ENCODE data around the gene CCDC86. TPM values are rescaled to one million over a fixed set of nuclear protein-coding genes. Genes with fewer than 3 reads are reported as not detected.

CCDC86 gene
- total and polyA plus RNA-seq, 4 donors: 8.1 to 15.2 (median 10.0) TPM

DNA sequence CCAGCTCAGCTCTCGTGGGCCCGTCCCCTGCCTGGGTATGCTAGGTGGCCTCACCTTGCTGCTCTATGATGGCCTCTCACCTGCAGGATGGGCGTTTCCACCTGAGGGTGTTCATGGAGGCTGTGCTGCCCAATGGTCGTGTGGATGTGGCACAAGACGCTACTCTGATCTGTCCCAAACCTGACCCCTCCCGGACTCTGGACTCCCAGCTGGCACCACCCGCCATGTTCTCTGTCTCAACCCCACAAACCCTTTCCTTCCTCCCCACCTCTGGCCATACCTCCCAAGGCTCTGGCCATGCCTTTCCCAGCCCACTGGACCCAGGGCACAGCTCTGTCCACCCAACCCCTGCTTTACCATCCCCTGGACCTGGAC, 27.5 kb downstream of the CCDC86 start:
- WGBS, 2 donors: 92 to 97% methylated on average over 7 of the region's 7 CpGs
- H3K4me1 ChIP-seq (ENCODE audit: control insufficient read depth in 1 of 2, insufficient read depth in 2 of 2, low read length in 2 of 2): no peaks in the 10 kb centered on the region
- no peaks in the 10 kb centered on the region for H3K27me3 ChIP-seq (ENCODE audit: control insufficient read depth in 1 of 2, insufficient read depth in 2 of 2, low read length in 1 of 2)
- H3K4me3 ChIP-seq (ENCODE audit: low read length in 2 of 2): no peak overlapping the region
- H3K36me3 ChIP-seq (ENCODE audit: control insufficient read depth in 1 of 2, insufficient read depth in 2 of 2, low read length in 1 of 2): no peaks in the 10 kb centered on the region
- intact Hi-C loops (cut with DNase I): no loop called here
- H3K27ac ChIP-seq (ENCODE audit: low read depth in 1 of 2, low read length in 2 of 2): no peak overlapping the region
- DNase-seq: no peak
- ATAC-seq (ENCODE audit: low FRiP score): no peak
- H3K9me3 ChIP-seq (ENCODE audit: control insufficient read depth, low read length): no peaks in the 10 kb centered on the region

GRCh38 chr11:60870276-60870675, 28.4 kb downstream of the CCDC86 start:
- intact Hi-C loops (cut with DNase I): no loop called here
- ATAC-seq (ENCODE audit: low FRiP score) (no peak), DNase-seq (no peak)
- 84 to 85% methylated on average over 3 of the region's 3 CpGs for WGBS, 2 donors
- H3K9me3 ChIP-seq (ENCODE audit: control insufficient read depth, low read length): no peaks in the 10 kb centered on the region
- H3K4me3 ChIP-seq (ENCODE audit: low read length in 2 of 2): no peak overlapping the region
- no peak overlapping the region for H3K27ac ChIP-seq (ENCODE audit: low read depth in 1 of 2, low read length in 2 of 2)
- peaks cover 0 to 1% of the 10 kb centered on the region in 2 donors for H3K36me3 ChIP-seq (ENCODE audit: control insufficient read depth in 1 of 2, insufficient read depth in 2 of 2, low read length in 1 of 2)
- no peaks in the 10 kb centered on the region for H3K27me3 ChIP-seq (ENCODE audit: control insufficient read depth in 1 of 2, insufficient read depth in 2 of 2, low read length in 1 of 2)
- H3K4me1 ChIP-seq (ENCODE audit: control insufficient read depth in 1 of 2, insufficient read depth in 2 of 2, low read length in 2 of 2): no peaks in the 10 kb centered on the region

GRCh38 chr11:60870733-60871377, 28.9 kb downstream of the CCDC86 start:
- DNase-seq (no peak), ATAC-seq (ENCODE audit: low FRiP score) (no peak)
- Histone ChIP-seq H3K27me3 (ENCODE audit: control insufficient read depth in 1 of 2, insufficient read depth in 2 of 2, low read length in 1 of 2) (no peaks in the 10 kb centered on the region), H3K36me3 (ENCODE audit: control insufficient read depth in 1 of 2, insufficient read depth in 2 of 2, low read length in 1 of 2) (peaks cover 0 to 2% of the 10 kb centered on the region in 2 donors), H3K4me3 (ENCODE audit: low read length in 2 of 2) (no peak overlapping the region), H3K4me1 (ENCODE audit: control insufficient read depth in 1 of 2, insufficient read depth in 2 of 2, low read length in 2 of 2) (no peaks in the 10 kb centered on the region), H3K9me3 (ENCODE audit: control insufficient read depth, low read length) (no peaks in the 10 kb centered on the region), H3K27ac (ENCODE audit: low read depth in 1 of 2, low read length in 2 of 2) (no peak overlapping the region)
- intact Hi-C loops (cut with DNase I): no loop called here
- 80 to 81% methylated on average over 13 of the region's 13 CpGs for WGBS, 2 donors

- peaks cover 0 to 2% of the 10 kb centered on the region in 2 donors for H3K36me3 ChIP-seq (ENCODE audit: control insufficient read depth in 1 of 2, insufficient read depth in 2 of 2, low read length in 1 of 2)
- no peak overlapping the region for H3K27ac ChIP-seq (ENCODE audit: low read depth in 1 of 2, low read length in 2 of 2)
- H3K27me3 ChIP-seq (ENCODE audit: control insufficient read depth in 1 of 2, insufficient read depth in 2 of 2, low read length in 1 of 2): no peaks in the 10 kb centered on the region
- ATAC-seq (ENCODE audit: low FRiP score): peak; percentile 34
- no peak overlapping the region for H3K4me3 ChIP-seq (ENCODE audit: low read length in 2 of 2)
- WGBS, 2 donors: 64 to 66% methylated on average over 7 of the region's 7 CpGs
- no peaks in the 10 kb centered on the region for H3K9me3 ChIP-seq (ENCODE audit: control insufficient read depth, low read length)
- H3K4me1 ChIP-seq (ENCODE audit: control insufficient read depth in 1 of 2, insufficient read depth in 2 of 2, low read length in 2 of 2): no peaks in the 10 kb centered on the region
- intact Hi-C loops (cut with DNase I): no loop called here
- DNase-seq: no peak
These were observed 29.6 kb downstream of the CCDC86 start for GRCh38 chr11:60871378-60872061.

- Histone ChIP-seq H3K36me3 (ENCODE audit: control insufficient read depth in 1 of 2, insufficient read depth in 2 of 2, low read length in 1 of 2) (peaks cover 0 to 2% of the 10 kb centered on the region in 2 donors), H3K27me3 (ENCODE audit: control insufficient read depth in 1 of 2, insufficient read depth in 2 of 2, low read length in 1 of 2) (no peaks in the 10 kb centered on the region), H3K4me3 (ENCODE audit: low read length in 2 of 2) (no peak overlapping the region), H3K27ac (ENCODE audit: low read depth in 1 of 2, low read length in 2 of 2) (no peak overlapping the region), H3K9me3 (ENCODE audit: control insufficient read depth, low read length) (no peaks in the 10 kb centered on the region), H3K4me1 (ENCODE audit: control insufficient read depth in 1 of 2, insufficient read depth in 2 of 2, low read length in 2 of 2) (no peaks in the 10 kb centered on the region)
- WGBS, 2 donors: 92 to 94% methylated on average over 6 of the region's 6 CpGs
- DNase-seq (no peak), ATAC-seq (ENCODE audit: low FRiP score) (peak; percentile 47)
- intact Hi-C loops (cut with DNase I): no loop called here
These were observed 30.4 kb downstream of the CCDC86 start for GRCh38 chr11:60872124-60872960.

DNA sequence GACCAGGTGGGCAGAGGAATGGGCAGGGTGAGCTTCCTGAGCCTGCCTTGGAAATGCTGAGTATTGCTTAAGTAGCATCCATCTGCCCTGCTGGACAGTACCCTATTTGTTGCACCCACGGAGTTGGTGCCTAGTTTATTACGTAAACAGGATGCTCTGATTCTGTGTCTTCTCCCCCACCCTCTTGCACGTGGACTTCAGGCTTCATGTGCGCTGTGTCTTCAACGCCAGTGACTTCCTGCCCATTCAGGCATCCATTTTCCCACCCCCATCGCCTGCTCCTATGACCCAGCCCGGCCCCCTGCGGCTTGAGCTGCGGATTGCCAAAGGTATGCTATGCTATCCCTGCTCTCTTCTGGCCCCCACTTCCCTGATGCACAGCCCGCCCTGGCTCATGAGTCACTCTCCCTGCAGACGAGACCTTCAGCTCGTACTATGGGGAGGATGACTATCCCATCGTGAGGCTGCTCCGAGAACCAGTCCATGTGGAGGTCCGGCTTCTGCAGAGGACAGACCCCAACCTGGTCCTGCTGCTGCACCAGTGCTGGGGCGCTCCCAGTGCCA, 31.1 kb downstream of the CCDC86 start:
- 74 to 76% methylated on average over 16 of the region's 16 CpGs for WGBS, 2 donors
- Histone ChIP-seq H3K4me3 (ENCODE audit: low read length in 2 of 2) (no peak overlapping the region), H3K27ac (ENCODE audit: low read depth in 1 of 2, low read length in 2 of 2) (no peak overlapping the region), H3K9me3 (ENCODE audit: control insufficient read depth, low read length) (no peaks in the 10 kb centered on the region), H3K4me1 (ENCODE audit: control insufficient read depth in 1 of 2, insufficient read depth in 2 of 2, low read length in 2 of 2) (no peaks in the 10 kb centered on the region), H3K36me3 (ENCODE audit: control insufficient read depth in 1 of 2, insufficient read depth in 2 of 2, low read length in 1 of 2) (peaks cover 0 to 2% of the 10 kb centered on the region in 2 donors), H3K27me3 (ENCODE audit: control insufficient read depth in 1 of 2, insufficient read depth in 2 of 2, low read length in 1 of 2) (no peaks in the 10 kb centered on the region)
- DNase-seq: no peak
- intact Hi-C loops (cut with DNase I): no loop called here
- ATAC-seq (ENCODE audit: low FRiP score): no peak

GRCh38 chr11:60873533-60873932, 31.6 kb downstream of the CCDC86 start:
- H3K27me3 ChIP-seq (ENCODE audit: control insufficient read depth in 1 of 2, insufficient read depth in 2 of 2, low read length in 1 of 2): no peaks in the 10 kb centered on the region
- no peaks in the 10 kb centered on the region for H3K9me3 ChIP-seq (ENCODE audit: control insufficient read depth, low read length)
- DNase-seq: no peak
- intact Hi-C loops (cut with DNase I): no loop called here
- 82 to 84% methylated on average over 12 of the region's 12 CpGs for WGBS, 2 donors
- peaks cover 0 to 2% of the 10 kb centered on the region in 2 donors for H3K36me3 ChIP-seq (ENCODE audit: control insufficient read depth in 1 of 2, insufficient read depth in 2 of 2, low read length in 1 of 2)
- H3K27ac ChIP-seq (ENCODE audit: low read depth in 1 of 2, low read length in 2 of 2): no peak overlapping the region
- ATAC-seq (ENCODE audit: low FRiP score): no peak
- H3K4me1 ChIP-seq (ENCODE audit: control insufficient read depth in 1 of 2, insufficient read depth in 2 of 2, low read length in 2 of 2): no peaks in the 10 kb centered on the region
- no peak overlapping the region for H3K4me3 ChIP-seq (ENCODE audit: low read length in 2 of 2)

GRCh38 chr11:60874421-60875365, 32.8 kb downstream of the CCDC86 start:
- 87 to 90% methylated on average over 13 of the region's 13 CpGs for WGBS, 2 donors
- Histone ChIP-seq H3K4me1 (ENCODE audit: control insufficient read depth in 1 of 2, insufficient read depth in 2 of 2, low read length in 2 of 2) (no peaks in the 10 kb centered on the region), H3K27me3 (ENCODE audit: control insufficient read depth in 1 of 2, insufficient read depth in 2 of 2, low read length in 1 of 2) (no peaks in the 10 kb centered on the region), H3K27ac (ENCODE audit: low read depth in 1 of 2, low read length in 2 of 2) (no peak overlapping the region), H3K4me3 (ENCODE audit: low read length in 2 of 2) (no peak overlapping the region), H3K9me3 (ENCODE audit: control insufficient read depth, low read length) (no peaks in the 10 kb centered on the region), H3K36me3 (ENCODE audit: control insufficient read depth in 1 of 2, insufficient read depth in 2 of 2, low read length in 1 of 2) (peaks cover 0 to 2% of the 10 kb centered on the region in 2 donors)
- intact Hi-C loops (cut with DNase I): no loop called here
- ATAC-seq (ENCODE audit: low FRiP score) (no peak), DNase-seq (no peak)
